Stimulated activated CD8-positive, alpha-beta memory T cell treated with anti-CD3 and anti-CD28 coated beads, Interleukin-7, amount 100 ng/mL, for 24 hours (primary cell): ENCODE data around the gene ZRANB3.

ENCODE experiments used
- DNase-seq: peaks from one replicate; pipeline ENCODE4 v3.0.0-alpha.2; 2020; ENCODE audit warnings: low read depth

The ZRANB3 gene

GRCh38 chr2:135252805-135253458 is 278.1 kb downstream of the ZRANB3 start:
- DNase-seq: no peak

GRCh38 chr2:135248611-135249010 is 282.4 kb downstream of the ZRANB3 start:
- DNase-seq: no peak

GRCh38 chr2:135246711-135247270 is 284.2 kb downstream of the ZRANB3 start:
- no peak for DNase-seq

- DNase-seq: no peak
Observed at GRCh38 chr2:135245071-135245470, 285.9 kb downstream of the ZRANB3 start.

GRCh38 chr2:135238651-135239050 is 292.4 kb downstream of the ZRANB3 start:
- DNase-seq: no peak

DNA sequence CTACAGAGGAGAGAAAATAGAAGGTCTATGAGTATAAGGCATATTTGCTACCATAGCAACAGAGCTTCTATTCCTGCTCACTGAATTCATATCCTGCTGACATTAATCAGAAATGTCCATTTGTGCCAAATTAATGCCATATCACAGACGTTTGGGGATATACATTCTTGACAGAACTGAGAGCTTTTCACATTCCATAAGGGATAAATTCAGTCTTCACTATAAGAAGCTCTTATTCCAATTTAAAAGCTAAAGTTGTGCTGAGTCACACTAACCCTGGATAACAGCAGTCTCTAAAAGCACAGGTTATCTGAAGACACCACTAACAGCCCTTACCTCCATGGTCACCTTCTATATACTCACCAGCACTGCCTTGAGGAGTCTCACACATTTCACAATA is 300.9 kb downstream of the ZRANB3 start:
- DNase-seq: no peak

GRCh38 chr2:135227386-135227785 is 303.6 kb downstream of the ZRANB3 start:
- DNase-seq: no peak

DNA sequence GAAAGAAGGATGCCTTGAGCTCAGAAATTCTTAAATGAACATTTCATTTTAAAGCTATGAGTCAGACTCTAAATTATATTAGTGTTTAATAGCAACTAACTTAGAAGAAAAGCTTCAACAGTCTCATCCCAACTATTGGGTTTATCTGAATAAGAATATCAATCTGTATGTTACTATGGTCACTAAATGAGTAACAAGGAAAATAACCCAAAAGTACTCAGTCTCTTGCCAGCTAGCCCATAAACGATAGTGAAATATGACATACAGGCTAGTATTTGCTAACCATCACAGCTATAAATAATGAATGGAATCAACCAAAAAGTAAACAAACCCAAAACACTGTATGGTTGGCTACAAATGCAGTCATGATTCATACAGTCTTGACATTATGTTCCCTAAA is 304.1 kb downstream of the ZRANB3 start:
- DNase-seq: no peak

DNA sequence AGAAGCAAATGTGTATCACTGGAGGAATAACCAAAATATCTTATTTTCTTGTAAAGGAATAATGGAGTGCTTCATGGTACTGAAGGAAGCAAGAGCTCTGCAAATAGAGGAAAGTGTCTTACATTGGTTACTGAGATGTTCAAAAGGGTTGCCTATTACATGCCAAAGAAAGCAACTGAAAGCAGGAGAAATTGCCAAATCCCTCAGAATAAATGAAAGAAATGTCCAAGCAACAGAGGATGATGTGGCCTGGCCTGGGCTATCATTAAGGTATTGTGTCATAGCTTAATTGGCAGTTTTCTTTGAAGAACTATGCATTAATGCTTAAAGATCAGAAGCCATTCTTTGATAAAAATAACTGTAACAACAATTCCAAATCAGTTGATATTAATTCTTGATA is 305.2 kb downstream of the ZRANB3 start:
- DNase-seq: no peak

DNA sequence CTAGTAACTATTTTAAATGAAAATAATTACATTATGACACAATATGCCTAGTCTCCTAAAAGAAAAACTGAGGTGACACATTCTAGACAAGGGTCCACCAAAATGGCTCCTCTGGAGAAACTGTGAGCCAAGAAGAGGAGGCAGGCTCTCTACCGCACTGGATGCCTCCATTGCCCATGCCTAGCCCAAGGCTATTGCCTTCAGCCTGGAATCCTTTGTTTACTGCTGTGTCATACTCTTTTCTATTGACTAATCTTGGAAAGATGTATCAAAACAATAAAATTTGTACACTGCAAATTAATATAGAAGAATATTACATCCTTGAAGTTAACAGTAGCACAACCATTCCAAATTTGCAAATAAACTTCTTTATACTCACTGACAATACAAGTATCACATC is 311.8 kb downstream of the ZRANB3 start:
- DNase-seq: no peak

- DNase-seq: no peak
Observed at GRCh38 chr2:135218426-135218825, 312.6 kb downstream of the ZRANB3 start.

GRCh38 chr2:135212757-135213156 is 318.3 kb downstream of the ZRANB3 start:
- no peak for DNase-seq

GRCh38 chr2:135208016-135208415 is 323.0 kb downstream of the ZRANB3 start:
- DNase-seq: no peak

GRCh38 chr2:135203944-135204343 is 327.1 kb downstream of the ZRANB3 start:
- DNase-seq: no peak

DNA sequence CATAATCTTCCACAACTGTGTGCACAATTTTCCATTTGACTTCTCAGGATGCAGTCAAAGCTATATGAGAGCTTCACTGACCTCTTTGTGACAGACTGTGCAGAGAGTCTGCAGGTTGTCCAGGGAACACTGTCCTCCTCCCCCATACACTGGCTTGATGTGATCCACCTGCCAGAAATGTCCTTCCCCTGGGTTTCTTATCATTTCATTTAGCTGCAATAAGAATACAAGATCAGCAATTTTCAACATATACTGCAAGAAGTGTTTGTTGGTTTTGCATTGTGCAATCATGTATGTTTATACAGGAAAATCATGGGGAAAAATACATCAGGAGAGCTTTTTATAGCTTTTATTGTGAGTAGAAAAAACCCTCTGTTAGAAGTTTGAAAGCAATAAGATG is 328.3 kb downstream of the ZRANB3 start:
- DNase-seq: no peak

GRCh38 chr2:135198481-135198880 is 332.5 kb downstream of the ZRANB3 start:
- DNase-seq: no peak

GRCh38 chr2:135190799-135191198 is 340.2 kb downstream of the ZRANB3 start:
- DNase-seq: no peak

DNA sequence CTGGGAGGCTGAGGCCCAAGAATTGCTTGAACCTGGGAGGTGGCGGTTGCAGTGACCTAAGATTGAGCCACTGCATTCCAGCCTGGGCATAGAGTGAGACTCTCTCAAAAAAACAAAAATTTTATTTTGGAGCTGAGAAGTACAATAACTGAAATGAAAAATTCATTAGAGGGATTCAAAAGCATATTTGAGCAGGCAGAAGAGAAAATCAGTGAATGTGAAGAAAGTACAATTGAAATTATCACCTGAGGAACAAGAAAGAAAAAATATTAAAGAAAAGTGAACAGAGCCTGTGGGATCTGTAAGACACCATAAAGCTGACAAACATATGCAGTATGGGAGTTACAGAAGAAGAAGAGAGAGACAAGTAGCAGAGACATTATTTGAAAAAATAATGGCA is 341.9 kb downstream of the ZRANB3 start:
- DNase-seq: no peak

GRCh38 chr2:135187270-135187669 is 343.7 kb downstream of the ZRANB3 start:
- DNase-seq: no peak

- no peak for DNase-seq
Observed at GRCh38 chr2:135186054-135186453, 345.0 kb downstream of the ZRANB3 start.

- no peak for DNase-seq
Observed at GRCh38 chr2:135183822-135184221, 347.2 kb downstream of the ZRANB3 start.

DNA sequence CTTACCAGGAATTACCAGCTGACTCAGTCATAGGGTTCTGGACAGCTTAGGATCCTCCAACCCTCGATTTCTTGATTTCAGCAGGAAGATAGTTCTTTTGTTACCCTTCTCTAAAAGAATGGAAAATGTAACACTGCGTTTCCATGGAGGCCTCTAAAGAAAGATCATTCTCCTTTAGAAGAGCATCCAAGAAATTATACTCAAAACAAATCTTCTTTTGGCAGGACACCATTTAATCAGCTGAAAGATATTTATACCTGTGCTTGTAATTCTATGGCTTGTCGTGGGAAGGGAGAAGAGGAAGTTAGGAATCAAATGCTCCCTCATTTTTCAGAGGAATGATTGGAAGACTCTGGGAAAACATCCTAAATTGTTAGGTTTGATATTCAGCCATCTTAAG is 348.4 kb downstream of the ZRANB3 start:
- DNase-seq: no peak

GRCh38 chr2:135182190-135182589 is 348.8 kb downstream of the ZRANB3 start:
- no peak for DNase-seq

GRCh38 chr2:135179689-135180088 is 351.3 kb downstream of the ZRANB3 start:
- DNase-seq: no peak
